A549 (cell line): ENCODE results near the gene TM9SF4. TPM values are rescaled to one million over a fixed set of nuclear protein-coding genes. Genes with fewer than 3 reads are reported as not detected.

Experiments
- ATAC-seq, 2 experiments: fragments of 200-7000 bp in 1 of 2; fragments of >200 bp in 1 of 2; cut with Nextera tagmentation in 1 of 2; cut with Tn5 transposase in 1 of 2; 3 replicates each; pipeline versions ENCODE4 v1.8.0 to v1.9.1; 2018 to 2020; ENCODE audit warnings: mild to moderate bottlenecking in 1 of 2, moderate library complexity in 1 of 2
- CTCF ChIA-PET: fragments of 300-600 bp; sonication (Branson Sonifier 250); formaldehyde crosslinking; extraction: SDS; loops from one replicate; lab custom pipeline; 2021; ENCODE audit warnings: antibody characterized with exemption, inconsistent platforms; lab: Yijun Ruan, JAX
- POLR2A ChIA-PET: fragments of 350-600 bp; formaldehyde crosslinking; extraction: SDS; loops from one replicate; lab custom pipeline; 2021; ENCODE audit warnings: antibody characterized with exemption, inconsistent platforms; lab: Yijun Ruan, JAX
- DNase-seq, 2 experiments: peaks; one replicate each; pipeline versions ENCODE4 v3.0.0 to v3.0.0-alpha.2; 2011 to 2016; ENCODE audit warnings: low read depth in 1 of 2, low spot score in 1 of 2
- FAIRE-seq: peaks from 2 replicates; lab custom pipeline; 2011; peaks lifted over from hg19 to GRCh38; lab: Jason Lieb, UNC
- H3K27ac ChIP-seq, 2 experiments: fragments of >200 bp; sonication (Bioruptor Twin); formaldehyde crosslinking; 3 replicates each; pipeline ENCODE4 v1.5.1; 2016 to 2017
- H3K4me1 ChIP-seq: fragments of >200 bp; sonication (Bioruptor Twin); formaldehyde crosslinking; 3 replicates; pipeline ENCODE4 v1.6.1; 2016
- H3K4me2 ChIP-seq: fragments of >200 bp; sonication (Bioruptor Twin); formaldehyde crosslinking; 3 replicates; pipeline ENCODE4 v1.6.1; 2016
- H3K4me3 ChIP-seq: fragments of >200 bp; sonication (Bioruptor Twin); formaldehyde crosslinking; 3 replicates; pipeline ENCODE4 v1.5.1; 2016
- H3K9me3 ChIP-seq: fragments of >200 bp; sonication (Bioruptor Twin); formaldehyde crosslinking; 3 replicates; pipeline ENCODE4 v1.6.1; 2016
- CHD2 ChIP-seq: fragments of 150-350 bp; IDR thresholded peaks from 2 replicates; pipeline ENCODE4 v1.6.1; 2014; ENCODE audit warnings: low read length; ENCODE audit not compliant: partially characterized antibody
- ESRRA ChIP-seq: fragments of 150-350 bp; IDR thresholded peaks from 2 replicates; pipeline ENCODE4 v1.6.1; 2014; ENCODE audit warnings: mild to moderate bottlenecking, low read length, borderline replicate concordance
- FOXS1 ChIP-seq: fragments of 250-450 bp; sonication (Bioruptor Pico); IDR thresholded peaks from 2 replicates; pipeline ENCODE4 v1.5.0; 2020; ENCODE audit warnings: mild to moderate bottlenecking, moderate library complexity
- GATA3 ChIP-seq: IDR thresholded peaks from 2 replicates; pipeline ENCODE4 v1.6.1; 2012; ENCODE audit warnings: borderline replicate concordance
- HDAC2 ChIP-seq: fragments of 200-600 bp; sonication (generic); IDR thresholded peaks from 2 replicates; pipeline ENCODE4 v1.6.1; 2016
- HEYL ChIP-seq: fragments of 250-450 bp; sonication (Bioruptor Pico); IDR thresholded peaks from 2 replicates; pipeline ENCODE4 v1.8.0; 2021; ENCODE audit warnings: mild to moderate bottlenecking, moderate library complexity
- HOXB5 ChIP-seq: fragments of 250-450 bp; sonication (Bioruptor Pico); IDR thresholded peaks from 2 replicates; pipeline ENCODE4 v1.5.0; 2020; ENCODE audit warnings: mild to moderate bottlenecking, moderate library complexity
- JUNB ChIP-seq: fragments of >200 bp; sonication (Bioruptor Twin); formaldehyde crosslinking; IDR thresholded peaks from 2 replicates; pipeline ENCODE4 v1.6.1; 2016
- KDM5A ChIP-seq: fragments of 200-600 bp; sonication (generic); IDR thresholded peaks from 2 replicates; pipeline ENCODE4 v1.6.1; 2016; ENCODE audit warnings: antibody characterized with exemption, mild to moderate bottlenecking
- MAFK ChIP-seq: fragments of 450-650 bp; IDR thresholded peaks from 2 replicates; pipeline ENCODE4 v1.6.1; 2014; ENCODE audit not compliant: partially characterized antibody
- NFE2L2 ChIP-seq: fragments of 150-350 bp; conservative IDR thresholded peaks from 2 replicates; pipeline ENCODE4 v1.6.1; 2014; ENCODE audit warnings: low read length
- RAD21 ChIP-seq, 2 experiments: fragments of >200 bp in 1 of 2; sonication (Bioruptor Twin) in 1 of 2; formaldehyde crosslinking in 1 of 2; IDR thresholded peaks in 1 of 2; conservative IDR thresholded peaks in 1 of 2; 2 replicates in 1 of 2; 3 replicates in 1 of 2; pipeline ENCODE4 v1.6.1; 2012 to 2018; ENCODE audit warnings: inconsistent platforms in 1 of 2
- RCOR1 ChIP-seq: fragments of 150-350 bp; IDR thresholded peaks from 2 replicates; pipeline ENCODE4 v1.6.1; 2014; ENCODE audit warnings: antibody characterized with exemption, low read length, low read depth
- SMC3 ChIP-seq: fragments of >200 bp; sonication (Bioruptor Twin); formaldehyde crosslinking; IDR thresholded peaks from 3 replicates; pipeline ENCODE4 v1.6.1; 2018; ENCODE audit warnings: inconsistent platforms
- TFCP2L1 ChIP-seq: fragments of 250-450 bp; sonication (Bioruptor Pico); IDR thresholded peaks from 2 replicates; pipeline ENCODE4 v1.5.0; 2021; ENCODE audit warnings: mild to moderate bottlenecking
- TP53 ChIP-seq: fragments of 250-450 bp; sonication (Bioruptor Pico); IDR thresholded peaks from 2 replicates; pipeline ENCODE4 v1.5.0; 2021; ENCODE audit warnings: mild to moderate bottlenecking, moderate library complexity
- ZC3H11A ChIP-seq: fragments of 450-650 bp; IDR thresholded peaks from 2 replicates; pipeline ENCODE4 v1.6.1; 2014; ENCODE audit warnings: antibody characterized with exemption, mild to moderate bottlenecking
- WGBS: methylation state at CpG from one replicate; pipeline ENCODE4 v1.1.6; 2017; ENCODE audit errors: missing lambda C conversion rate; 5-methylcytosine and 5-hydroxymethylcytosine counted together
- polyA plus RNA-seq, 4 experiments: library from polyadenylated mRNA; depleted of rRNA in 3 of 4; stranded (reverse); fragments of >200 nt; fragmentation: RNase III in 1 of 4; extraction: RNeasy Plus Mini Kit Qiagen cat#74134 plus additional on column Dnase treatment in 1 of 4; gene quantifications; 2 replicates in 3 of 4; 3 replicates in 1 of 4; pipeline ENCODE4 v1.2.3, GENCODE V29; 2011 to 2017
- TF ChIP-seq, protein P1 (sequence below): IDR thresholded peaks from 2 replicates; pipeline ENCODE4 v1.6.1; 2012
- TF ChIP-seq, protein P2 (sequence below): IDR thresholded peaks from 2 replicates; pipeline ENCODE4 v1.6.1; 2012
- TF ChIP-seq, protein P3 (sequence below): fragments of 450-650 bp; IDR thresholded peaks from 2 replicates; pipeline ENCODE4 v1.6.1; 2014; ENCODE audit warnings: antibody characterized with exemption
- TF ChIP-seq, protein P4 (sequence below): fragments of 200-600 bp; sonication (generic); IDR thresholded peaks from 2 replicates; pipeline ENCODE4 v1.6.1; 2016; ENCODE audit warnings: antibody characterized with exemption, mild to moderate bottlenecking, moderate library complexity
- TF ChIP-seq, protein P5 (sequence below): IDR thresholded peaks from 2 replicates; pipeline ENCODE4 v1.6.1; 2012; ENCODE audit warnings: low read depth, borderline replicate concordance
- TF ChIP-seq, protein P6 (sequence below): fragments of >200 bp; sonication (Bioruptor Twin); formaldehyde crosslinking; IDR thresholded peaks from 3 replicates; pipeline ENCODE4 v1.6.1; 2016
- TF ChIP-seq, protein P7 (sequence below): fragments of 250-450 bp; sonication (Bioruptor Pico); IDR thresholded peaks from 2 replicates; pipeline ENCODE4 v1.5.0; 2020; ENCODE audit warnings: low read depth, mild to moderate bottlenecking, moderate library complexity
- TF ChIP-seq, protein P8 (sequence below): fragments of >200 bp; sonication (Bioruptor Twin); formaldehyde crosslinking; IDR thresholded peaks from 2 replicates; pipeline ENCODE4 v1.6.1; 2016

Gene TM9SF4
- polyA plus RNA-seq, 2 of the 4 experiments (the other 2 are of a cell fraction) = 52.3 to 60.0 TPM

DNA sequence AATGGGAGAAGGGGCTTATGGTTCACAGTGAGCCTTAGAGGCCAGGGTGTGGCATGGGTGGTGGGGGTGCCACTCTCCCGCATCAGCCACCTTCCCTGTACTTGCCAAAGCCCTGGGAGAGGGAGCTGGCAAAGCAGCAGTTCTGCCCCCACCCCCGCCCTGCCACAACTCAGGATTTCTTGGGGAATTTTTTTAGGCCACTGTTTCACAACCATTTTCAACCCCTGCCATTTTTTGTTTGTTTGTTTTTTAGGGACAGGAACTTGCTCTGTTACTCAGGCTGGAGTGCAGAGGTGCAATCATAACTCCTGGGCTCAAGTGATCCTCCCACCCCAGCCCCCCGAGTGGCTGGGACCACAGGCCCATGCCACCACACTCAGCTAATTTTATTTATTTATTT is 22.4 kb upstream of the TM9SF4 start:
- Histone ChIP-seq H3K4me3 (no peak overlapping the region), H3K9me3 (no peaks in the 10 kb centered on the region), H3K4me2 (no peak overlapping the region), H3K4me1 (no peaks in the 10 kb centered on the region), H3K27ac (no peak overlapping the region)
- 52% methylated on average over 2 of the region's 3 CpGs for WGBS
- ChIA-PET POLR2A (no interaction called here), CTCF (interaction anchor here (0.6 to 11.5 kb wide), 3 partner anchors 24 to 220 kb away, joined by 3 to 106 read pairs (median 4); no protein-coding TSS in a partner anchor)
- no peak for ATAC-seq
- FAIRE-seq = no peak
- no peak for DNase-seq
- TF ChIP-seq, protein P1, sequence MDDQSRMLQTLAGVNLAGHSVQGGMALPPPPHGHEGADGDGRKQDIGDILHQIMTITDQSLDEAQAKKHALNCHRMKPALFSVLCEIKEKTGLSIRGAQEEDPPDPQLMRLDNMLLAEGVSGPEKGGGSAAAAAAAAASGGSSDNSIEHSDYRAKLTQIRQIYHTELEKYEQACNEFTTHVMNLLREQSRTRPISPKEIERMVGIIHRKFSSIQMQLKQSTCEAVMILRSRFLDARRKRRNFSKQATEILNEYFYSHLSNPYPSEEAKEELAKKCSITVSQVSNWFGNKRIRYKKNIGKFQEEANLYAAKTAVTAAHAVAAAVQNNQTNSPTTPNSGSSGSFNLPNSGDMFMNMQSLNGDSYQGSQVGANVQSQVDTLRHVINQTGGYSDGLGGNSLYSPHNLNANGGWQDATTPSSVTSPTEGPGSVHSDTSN = no peak
- TF ChIP-seq, protein P2, sequence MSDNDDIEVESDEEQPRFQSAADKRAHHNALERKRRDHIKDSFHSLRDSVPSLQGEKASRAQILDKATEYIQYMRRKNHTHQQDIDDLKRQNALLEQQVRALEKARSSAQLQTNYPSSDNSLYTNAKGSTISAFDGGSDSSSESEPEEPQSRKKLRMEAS = no peak
- TF ChIP-seq TFCP2L1 (CRISPR knock-in tag) = no peak
- no peak for TF ChIP-seq CHD2
- TF ChIP-seq JUNB = no peak
- no peak for TF ChIP-seq HOXB5 (CRISPR knock-in tag)
- TF ChIP-seq HDAC2 = no peak
- TF ChIP-seq SMC3 = no peak
- TF ChIP-seq KDM5A = no peak
- TF ChIP-seq ESRRA = no peak
- TF ChIP-seq HEYL (CRISPR knock-in tag) = no peak
- TF ChIP-seq ZC3H11A = no peak

DNA sequence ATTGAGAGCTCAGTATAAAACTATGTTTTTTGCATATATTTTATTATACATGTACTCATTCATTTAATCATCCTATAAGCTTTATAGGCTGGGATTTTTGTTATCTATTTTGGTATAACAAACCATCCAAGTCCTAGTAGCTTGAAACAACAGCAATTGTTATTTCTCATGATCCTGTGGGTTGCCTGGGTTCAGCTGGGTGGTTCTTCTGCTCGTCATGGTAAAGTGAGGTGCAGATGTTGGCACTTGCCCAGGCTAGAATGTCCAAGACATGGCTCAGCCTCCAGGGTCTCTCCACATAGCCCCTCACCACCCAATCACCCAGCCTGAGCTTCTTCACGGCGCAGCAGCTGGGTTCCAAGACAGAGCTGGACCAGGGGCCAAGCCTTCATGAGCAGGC is 20.8 kb upstream of the TM9SF4 start:
- no peaks in the 10 kb centered on the region for H3K9me3 ChIP-seq
- no peak for FAIRE-seq
- no peak for DNase-seq
- TF ChIP-seq KDM5A = no peak
- TF ChIP-seq HOXB5 (CRISPR knock-in tag) = no peak
- TF ChIP-seq RCOR1 = no peak
- no peak for TF ChIP-seq GATA3
- TF ChIP-seq, protein P3, sequence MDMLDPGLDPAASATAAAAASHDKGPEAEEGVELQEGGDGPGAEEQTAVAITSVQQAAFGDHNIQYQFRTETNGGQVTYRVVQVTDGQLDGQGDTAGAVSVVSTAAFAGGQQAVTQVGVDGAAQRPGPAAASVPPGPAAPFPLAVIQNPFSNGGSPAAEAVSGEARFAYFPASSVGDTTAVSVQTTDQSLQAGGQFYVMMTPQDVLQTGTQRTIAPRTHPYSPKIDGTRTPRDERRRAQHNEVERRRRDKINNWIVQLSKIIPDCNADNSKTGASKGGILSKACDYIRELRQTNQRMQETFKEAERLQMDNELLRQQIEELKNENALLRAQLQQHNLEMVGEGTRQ = no peak
- no peak for TF ChIP-seq RAD21 (conservative IDR thresholded peaks at IDR 0.05 in 1 of 2, IDR thresholded peaks at IDR 0.05 in 1 of 2)
- TF ChIP-seq, protein P4, sequence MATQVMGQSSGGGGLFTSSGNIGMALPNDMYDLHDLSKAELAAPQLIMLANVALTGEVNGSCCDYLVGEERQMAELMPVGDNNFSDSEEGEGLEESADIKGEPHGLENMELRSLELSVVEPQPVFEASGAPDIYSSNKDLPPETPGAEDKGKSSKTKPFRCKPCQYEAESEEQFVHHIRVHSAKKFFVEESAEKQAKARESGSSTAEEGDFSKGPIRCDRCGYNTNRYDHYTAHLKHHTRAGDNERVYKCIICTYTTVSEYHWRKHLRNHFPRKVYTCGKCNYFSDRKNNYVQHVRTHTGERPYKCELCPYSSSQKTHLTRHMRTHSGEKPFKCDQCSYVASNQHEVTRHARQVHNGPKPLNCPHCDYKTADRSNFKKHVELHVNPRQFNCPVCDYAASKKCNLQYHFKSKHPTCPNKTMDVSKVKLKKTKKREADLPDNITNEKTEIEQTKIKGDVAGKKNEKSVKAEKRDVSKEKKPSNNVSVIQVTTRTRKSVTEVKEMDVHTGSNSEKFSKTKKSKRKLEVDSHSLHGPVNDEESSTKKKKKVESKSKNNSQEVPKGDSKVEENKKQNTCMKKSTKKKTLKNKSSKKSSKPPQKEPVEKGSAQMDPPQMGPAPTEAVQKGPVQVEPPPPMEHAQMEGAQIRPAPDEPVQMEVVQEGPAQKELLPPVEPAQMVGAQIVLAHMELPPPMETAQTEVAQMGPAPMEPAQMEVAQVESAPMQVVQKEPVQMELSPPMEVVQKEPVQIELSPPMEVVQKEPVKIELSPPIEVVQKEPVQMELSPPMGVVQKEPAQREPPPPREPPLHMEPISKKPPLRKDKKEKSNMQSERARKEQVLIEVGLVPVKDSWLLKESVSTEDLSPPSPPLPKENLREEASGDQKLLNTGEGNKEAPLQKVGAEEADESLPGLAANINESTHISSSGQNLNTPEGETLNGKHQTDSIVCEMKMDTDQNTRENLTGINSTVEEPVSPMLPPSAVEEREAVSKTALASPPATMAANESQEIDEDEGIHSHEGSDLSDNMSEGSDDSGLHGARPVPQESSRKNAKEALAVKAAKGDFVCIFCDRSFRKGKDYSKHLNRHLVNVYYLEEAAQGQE = no peak
- TF ChIP-seq, protein P5, sequence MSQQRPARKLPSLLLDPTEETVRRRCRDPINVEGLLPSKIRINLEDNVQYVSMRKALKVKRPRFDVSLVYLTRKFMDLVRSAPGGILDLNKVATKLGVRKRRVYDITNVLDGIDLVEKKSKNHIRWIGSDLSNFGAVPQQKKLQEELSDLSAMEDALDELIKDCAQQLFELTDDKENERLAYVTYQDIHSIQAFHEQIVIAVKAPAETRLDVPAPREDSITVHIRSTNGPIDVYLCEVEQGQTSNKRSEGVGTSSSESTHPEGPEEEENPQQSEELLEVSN = no peak
- TF ChIP-seq FOXS1 (CRISPR knock-in tag) = no peak
- TF ChIP-seq, protein P6, sequence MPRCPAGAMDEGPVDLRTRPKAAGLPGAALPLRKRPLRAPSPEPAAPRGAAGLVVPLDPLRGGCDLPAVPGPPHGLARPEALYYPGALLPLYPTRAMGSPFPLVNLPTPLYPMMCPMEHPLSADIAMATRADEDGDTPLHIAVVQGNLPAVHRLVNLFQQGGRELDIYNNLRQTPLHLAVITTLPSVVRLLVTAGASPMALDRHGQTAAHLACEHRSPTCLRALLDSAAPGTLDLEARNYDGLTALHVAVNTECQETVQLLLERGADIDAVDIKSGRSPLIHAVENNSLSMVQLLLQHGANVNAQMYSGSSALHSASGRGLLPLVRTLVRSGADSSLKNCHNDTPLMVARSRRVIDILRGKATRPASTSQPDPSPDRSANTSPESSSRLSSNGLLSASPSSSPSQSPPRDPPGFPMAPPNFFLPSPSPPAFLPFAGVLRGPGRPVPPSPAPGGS = no peak
- TF ChIP-seq, protein P7, sequence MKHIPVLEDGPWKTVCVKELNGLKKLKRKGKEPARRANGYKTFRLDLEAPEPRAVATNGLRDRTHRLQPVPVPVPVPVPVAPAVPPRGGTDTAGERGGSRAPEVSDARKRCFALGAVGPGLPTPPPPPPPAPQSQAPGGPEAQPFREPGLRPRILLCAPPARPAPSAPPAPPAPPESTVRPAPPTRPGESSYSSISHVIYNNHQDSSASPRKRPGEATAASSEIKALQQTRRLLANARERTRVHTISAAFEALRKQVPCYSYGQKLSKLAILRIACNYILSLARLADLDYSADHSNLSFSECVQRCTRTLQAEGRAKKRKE (CRISPR knock-in tag) = no peak
- TF ChIP-seq, protein P8, sequence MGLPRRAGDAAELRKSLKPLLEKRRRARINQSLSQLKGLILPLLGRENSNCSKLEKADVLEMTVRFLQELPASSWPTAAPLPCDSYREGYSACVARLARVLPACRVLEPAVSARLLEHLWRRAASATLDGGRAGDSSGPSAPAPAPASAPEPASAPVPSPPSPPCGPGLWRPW = no peak
- TF ChIP-seq MAFK = no peak
- TF ChIP-seq NFE2L2 = no peak
- no peak for TF ChIP-seq TP53 (CRISPR knock-in tag)
- TF ChIP-seq, all 56 proteins: peak for 0
- 71% methylated on average over 3 of the region's 3 CpGs for WGBS
- Histone ChIP-seq H3K4me2 (no peak overlapping the region), H3K27ac (no peak overlapping the region), H3K4me1 (no peaks in the 10 kb centered on the region), H3K4me3 (no peak overlapping the region)
- ChIA-PET CTCF (interaction anchor here (0.9 to 11.5 kb wide), 4 partner anchors 34 to 236 kb away, joined by 3 to 106 read pairs (median 3); no protein-coding TSS in a partner anchor), POLR2A (no interaction called here)
- no peak for ATAC-seq
